GM12892 (cell line): Measurements from ENCODE around the gene GGT1. TPM values are rescaled to one million over a fixed set of nuclear protein-coding genes. Genes with fewer than 3 reads are reported as not detected.
A peak's percentile ranks its signal among the peaks of the same experiment; 100 is the strongest.
"Not testable (repeated sequence)": the region's sequence is repeated elsewhere in the genome, so short reads cannot be mapped to it uniquely, and the experiment has no call there.

Experiments
- DNase-seq: peaks from one replicate; pipeline ENCODE4 v3.0.0; 2011; ENCODE audit not compliant: insufficient read length
- FAIRE-seq: peaks from 2 replicates; lab custom pipeline; 2011; peaks lifted over from hg19 to GRCh38; lab: Jason Lieb, UNC
- POLR2A ChIP-seq: IDR thresholded peaks from 2 replicates; pipeline ENCODE4 v1.6.1; 2011; ENCODE audit warnings: low read depth, low read length, control low read depth
- POLR2AphosphoS5 ChIP-seq: IDR thresholded peaks from 2 replicates; pipeline ENCODE4 v1.6.1; 2011; ENCODE audit warnings: low read depth, low read length, control low read depth
- TAF1 ChIP-seq: IDR thresholded peaks from 2 replicates; pipeline ENCODE4 v1.6.1; 2011; ENCODE audit warnings: low read depth, mild to moderate bottlenecking, control low read depth, low read length, borderline replicate concordance
- polyA plus RNA-seq: library from polyadenylated mRNA; unstranded; fragments of >200 nt; gene quantifications from one replicate; pipeline ENCODE4 v1.2.1, GENCODE V29; 2012; ENCODE audit warnings: missing spikeins, inconsistent platforms; ENCODE audit not compliant: missing spikeins

GGT1 gene
- 19.1 TPM for polyA plus RNA-seq

DNA sequence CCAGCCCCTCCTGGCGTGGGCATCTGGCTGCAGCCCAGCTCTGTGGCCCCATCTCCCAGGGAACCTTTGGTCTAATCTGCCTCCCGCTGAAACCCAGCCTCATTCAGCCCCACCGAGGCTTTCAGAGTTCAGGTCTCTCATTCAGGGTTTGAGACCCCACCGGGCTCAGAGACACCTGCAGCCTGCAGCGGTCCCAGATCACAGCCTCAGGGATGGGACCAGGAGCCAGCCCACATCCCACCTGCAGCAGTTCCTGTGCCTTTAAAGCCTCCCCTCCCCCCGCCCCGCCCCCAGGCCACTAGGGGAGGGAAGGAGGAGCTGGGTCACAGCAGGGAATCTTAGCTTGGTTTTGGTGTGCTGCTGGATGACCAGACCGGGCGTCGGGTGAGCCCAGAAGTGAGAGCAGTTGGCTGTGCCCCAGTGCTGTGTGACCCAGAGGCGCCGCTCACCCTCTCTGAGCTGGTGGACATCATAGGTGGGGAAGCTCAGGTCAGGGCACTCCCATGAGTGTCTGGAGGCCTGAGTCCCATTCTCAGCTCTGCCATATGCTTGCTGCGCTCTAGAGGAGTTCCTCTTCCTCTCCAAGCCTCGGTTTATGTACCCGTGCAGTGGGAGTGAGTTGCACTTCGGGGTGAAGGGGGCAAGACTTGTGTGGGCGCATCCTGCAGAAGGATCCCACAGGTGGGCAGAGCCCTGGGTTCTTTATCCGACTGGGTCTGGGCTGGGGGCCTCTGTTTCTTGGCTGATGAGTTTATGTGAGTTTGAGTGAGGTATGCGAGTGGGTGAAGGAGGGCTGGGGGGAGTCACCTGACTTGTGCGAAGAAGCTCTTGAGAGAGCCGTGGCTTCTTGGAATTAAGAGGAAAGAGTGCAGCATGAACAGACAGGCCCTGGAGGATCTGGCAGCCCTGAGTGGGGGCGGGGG, at the start of gene GGT1:
Gene GGT1, plus strand, starts transcription at position 347 of the 923 bp plus-strand sequence. CDS start 7,889 bp downstream, outside the sequence.
- FAIRE-seq, DNase-seq: not testable (repeated sequence)

DNA sequence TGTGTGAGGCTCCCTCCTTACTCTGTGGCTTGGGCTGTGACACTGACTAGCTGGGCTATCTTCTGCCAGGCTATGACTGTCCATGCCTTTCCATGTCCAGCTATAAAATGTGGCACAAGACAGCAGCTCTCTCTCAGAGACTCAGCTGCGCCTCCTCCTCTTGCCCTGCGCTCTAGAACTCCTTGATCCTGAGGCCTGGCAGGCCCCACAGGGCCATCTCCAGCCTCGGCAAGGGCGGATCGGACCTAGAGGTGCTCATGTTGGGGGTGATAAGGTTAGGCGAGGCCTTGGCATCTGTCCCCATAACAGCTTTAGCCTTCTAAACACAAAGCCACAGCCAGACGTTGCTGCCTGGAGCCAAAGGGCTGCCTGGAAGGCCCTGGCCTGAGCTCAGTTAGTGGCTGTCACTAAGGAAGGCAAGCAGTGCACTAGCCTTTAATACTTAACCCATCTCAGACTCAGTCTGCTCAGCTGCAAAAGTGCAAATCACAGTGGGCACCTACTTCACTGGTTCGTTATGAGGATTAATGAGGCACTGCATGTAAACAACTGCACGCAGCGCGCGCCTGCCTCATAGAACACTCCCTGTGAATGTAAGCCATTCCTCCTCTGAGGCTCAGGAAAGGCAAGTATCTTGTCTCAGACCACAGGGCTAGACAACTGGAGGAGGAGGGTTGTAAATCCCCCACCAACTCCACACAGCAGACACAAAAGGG, 49.2 kb upstream of the GGT1 start:
- TF ChIP-seq TAF1 = no peak
- TF ChIP-seq POLR2A = no peak
- TF ChIP-seq POLR2AphosphoS5 = no peak
- FAIRE-seq = peak; percentile 86

DNA sequence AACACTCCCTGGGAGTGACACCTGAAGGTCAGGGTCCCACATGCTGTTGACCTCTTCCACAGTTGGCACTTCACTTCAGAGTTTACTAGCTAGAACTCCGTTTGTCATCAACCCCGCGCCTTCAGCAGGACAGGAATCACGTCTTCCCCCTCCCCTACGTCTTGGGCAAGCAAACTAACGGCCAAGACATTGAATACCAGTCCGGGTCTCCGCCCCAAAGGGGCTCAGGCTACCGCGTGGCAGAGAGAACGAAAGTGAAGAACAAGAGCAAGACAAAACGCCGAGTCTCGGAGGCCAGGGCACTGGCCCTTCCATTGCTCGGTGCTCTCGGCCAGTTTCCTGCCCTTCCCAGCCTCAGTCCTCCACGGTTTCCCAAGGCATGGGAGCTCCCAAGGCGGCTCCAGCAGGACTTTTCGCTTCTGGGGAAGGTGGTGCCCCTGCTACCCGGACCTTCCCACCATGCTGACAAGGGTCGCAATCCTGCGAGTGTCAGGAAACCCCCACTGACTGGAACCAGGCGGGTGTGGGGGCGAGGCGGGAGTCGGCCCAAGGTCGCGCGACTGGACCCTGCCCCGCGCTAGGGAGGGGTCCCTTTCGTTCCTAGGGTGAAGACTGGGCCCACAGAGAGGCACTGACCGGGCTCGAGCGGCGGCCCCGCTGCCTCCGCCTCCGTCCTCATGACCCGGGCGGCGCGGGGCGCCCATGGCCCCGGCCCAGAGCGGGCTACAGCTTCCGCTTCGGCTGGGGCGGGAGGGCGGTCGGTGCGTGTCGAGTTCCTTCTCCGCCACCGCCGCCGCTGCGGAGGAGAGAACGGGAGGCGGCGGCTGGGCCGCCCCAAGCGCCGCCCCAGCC, 48.5 kb upstream of the GGT1 start, which contains the start of gene GUCD1:
Gene GUCD1, minus strand, starts transcription at position 826 of the 852 bp plus-strand sequence. Its CDS starts 147 bp downstream, at position 679.
- TF ChIP-seq TAF1 (no peak), POLR2AphosphoS5 (peak; percentile 37; the same call in 1 of the 2 replicates), POLR2A (peak; percentile 61; the same call in 1 of the 2 replicates)
- DNase-seq (no peak), FAIRE-seq (peak; percentile 81)

More for the DNA sequence above, 49.2 kb upstream of the GGT1 start:
- DNase-seq = no peak

DNA sequence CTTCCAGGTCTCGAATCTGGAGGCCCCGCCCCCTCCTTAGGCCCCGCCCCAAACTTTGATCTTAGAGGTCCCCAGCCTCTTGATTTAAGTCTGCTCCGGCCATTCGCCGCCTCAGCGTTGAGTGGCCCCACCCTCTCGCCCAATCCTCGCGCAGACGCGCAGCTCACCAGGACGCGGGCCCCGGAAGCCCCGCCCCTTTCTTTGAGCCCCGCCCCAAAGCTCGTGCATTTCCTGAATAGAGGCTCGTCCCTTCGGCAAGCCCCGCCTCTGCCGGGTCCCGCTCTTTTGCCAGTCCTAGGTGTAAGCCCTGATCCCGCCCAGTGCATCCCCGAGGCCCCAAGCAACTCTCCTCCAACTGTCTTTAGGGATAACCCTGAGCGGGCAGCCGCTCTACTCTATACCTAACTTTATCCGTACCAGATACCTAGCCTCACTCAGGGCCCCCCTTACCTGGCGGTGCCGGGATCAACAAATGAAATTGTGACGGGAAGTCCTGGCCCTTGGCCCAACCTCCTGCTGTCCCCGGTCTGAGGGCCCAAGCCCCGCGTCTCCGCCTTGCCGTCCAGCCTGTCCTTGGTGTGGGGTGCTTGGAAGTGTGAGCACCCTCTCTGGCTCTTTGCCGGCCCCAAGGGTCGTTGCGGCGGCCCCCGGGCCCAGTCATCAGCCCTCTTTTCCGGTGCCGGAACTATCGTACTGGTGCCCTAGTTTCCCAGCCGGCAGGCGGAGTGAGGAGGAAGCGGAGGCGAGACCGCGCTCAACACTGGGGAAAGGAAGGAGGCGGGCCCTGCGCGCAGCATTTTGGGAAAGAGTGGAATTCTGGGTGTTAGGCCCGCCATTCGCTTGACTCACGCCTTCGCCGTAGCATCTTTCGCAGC, 47.6 kb upstream of the GGT1 start, which contains the start of gene SNRPD3:
Gene SNRPD3, plus strand, starts transcription at position 835 of the 875 bp plus-strand sequence. CDS start 1,676 bp downstream, outside the sequence.
- DNase-seq (peak; percentile 94), FAIRE-seq (peak; percentile 95)
- TF ChIP-seq POLR2A (peak; percentile 82), TAF1 (peak; percentile 94), POLR2AphosphoS5 (peak; percentile 67)

DNA sequence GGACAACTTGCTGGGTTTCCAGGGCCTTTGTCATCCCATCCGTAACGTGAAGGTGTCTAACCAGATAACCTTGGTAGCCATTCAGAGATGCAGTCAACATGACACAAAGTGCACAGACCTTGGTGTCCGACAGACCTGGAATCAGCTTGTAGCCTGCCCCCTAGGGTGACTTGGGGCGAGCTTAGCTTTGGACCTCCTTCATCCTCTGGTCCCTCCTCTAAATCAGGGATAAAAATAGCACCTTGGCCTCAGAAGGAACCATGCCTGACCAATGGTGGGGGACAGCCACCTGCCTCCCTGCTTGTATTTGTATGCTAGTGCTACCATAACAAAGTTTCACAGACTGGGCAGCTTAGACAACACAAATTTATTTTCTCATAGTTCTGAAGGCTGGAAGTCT, 43.5 kb upstream of the GGT1 start:
- no peak for DNase-seq
- no peak for TF ChIP-seq TAF1
- no peak for TF ChIP-seq POLR2A
- no peak for TF ChIP-seq POLR2AphosphoS5
- peak; percentile 17 for FAIRE-seq

DNA sequence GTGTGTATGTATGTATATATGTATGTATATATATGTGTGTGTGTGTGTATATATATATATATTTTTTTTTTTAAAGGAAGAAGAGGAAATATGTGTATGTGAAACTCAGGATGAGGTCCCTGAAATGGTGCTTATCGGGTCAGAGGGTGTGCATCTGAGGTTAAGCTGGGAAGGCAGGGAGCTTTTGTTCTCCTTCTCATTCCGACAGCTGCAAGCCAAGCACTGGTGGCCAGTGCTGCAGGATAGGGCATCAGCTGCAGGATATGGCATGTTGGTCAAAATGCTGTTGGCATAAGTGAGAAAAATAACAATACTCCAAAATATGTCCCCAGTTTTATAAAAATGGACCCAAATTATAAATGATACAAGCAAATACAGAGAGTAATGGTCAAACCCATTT, 39.7 kb upstream of the GGT1 start:
- no peak for FAIRE-seq
- TF ChIP-seq POLR2AphosphoS5 (no peak), TAF1 (no peak), POLR2A (no peak)
- no peak for DNase-seq

DNA sequence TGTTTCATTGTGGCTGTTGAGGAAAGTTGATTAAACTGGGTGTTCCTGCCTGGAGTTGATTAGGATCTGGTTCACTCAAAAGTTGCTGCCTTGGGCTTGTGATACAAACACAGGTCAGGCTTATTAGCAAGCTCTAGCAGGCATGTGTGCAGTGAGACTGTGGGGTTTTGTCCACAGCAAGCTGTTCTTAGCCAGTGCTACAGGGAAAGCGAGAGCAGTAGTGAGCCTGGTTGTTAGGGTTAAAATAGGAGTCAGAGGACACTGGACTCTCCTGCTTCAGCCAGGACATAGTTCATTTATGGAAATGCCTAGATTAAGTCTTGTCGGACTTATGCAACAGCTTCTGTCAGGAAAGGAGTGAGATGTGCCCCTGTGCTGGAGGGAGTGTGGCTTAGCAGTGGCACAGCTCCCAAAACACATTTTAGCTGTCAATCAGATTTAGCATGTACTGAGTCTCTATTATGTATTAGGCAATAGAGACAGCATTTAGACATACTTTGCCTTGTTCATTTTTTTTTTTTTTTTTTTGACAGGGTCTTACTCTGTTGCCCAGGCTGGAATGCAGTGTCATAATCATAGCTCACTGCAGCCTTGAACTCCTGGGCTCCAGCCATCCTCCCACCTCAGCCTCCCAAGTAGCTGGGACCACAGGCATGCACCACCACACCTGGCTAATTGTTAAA, 38.5 kb upstream of the GGT1 start:
- FAIRE-seq = no peak
- TF ChIP-seq POLR2AphosphoS5 = no peak
- TF ChIP-seq POLR2A = no peak
- no peak for TF ChIP-seq TAF1
- no peak for DNase-seq

DNA sequence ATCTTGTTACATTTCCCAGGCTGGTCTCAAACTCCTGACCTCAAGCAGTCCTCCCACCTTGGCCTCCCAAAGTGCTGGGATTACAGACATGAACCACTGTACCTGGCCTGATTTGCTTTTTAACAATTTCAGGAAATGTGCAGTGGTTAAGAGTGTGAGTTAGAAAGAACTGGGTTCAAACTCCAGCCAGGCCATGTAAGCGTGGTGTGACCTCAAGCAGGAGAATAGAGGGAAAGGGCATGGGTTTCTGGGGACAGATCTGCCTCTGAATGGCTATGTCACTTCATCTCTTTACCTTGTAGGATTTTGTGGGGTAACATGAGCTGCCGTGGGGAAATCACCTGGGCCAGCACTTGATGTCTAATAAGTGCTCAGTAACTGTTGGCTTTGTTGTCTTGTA, 37.9 kb upstream of the GGT1 start:
- FAIRE-seq (no peak), DNase-seq (no peak)
- TF ChIP-seq TAF1 = no peak
- no peak for TF ChIP-seq POLR2AphosphoS5
- TF ChIP-seq POLR2A = no peak

DNA sequence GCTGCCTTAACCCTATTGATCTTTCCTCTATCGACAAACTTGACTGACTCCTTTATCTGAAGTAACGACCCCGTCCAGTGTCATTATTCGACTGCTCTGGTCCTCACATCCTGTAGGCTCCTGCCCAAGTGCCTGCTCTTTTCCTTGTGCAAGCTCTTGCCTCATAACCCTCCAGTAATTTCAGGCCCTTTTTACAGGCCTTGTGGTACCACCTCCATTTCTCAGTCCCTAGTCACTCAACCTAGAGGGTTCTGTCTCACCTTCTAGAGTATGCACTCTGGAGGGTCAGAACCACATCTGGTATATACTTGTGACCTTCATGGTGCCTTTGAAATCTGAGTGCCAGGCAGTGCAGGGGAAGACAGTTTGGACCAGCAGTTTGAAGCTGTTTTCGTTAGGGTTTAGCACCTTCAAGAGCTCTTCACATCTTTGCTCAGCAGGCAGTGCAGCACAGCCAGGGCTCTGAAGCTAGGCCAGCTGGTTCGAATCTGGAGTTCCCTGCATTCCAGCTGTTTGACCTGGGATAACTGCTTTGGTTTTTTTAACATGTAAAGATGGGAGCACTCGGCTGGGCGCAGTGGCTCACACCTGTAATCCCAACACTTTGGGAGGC, 36.0 kb upstream of the GGT1 start:
- DNase-seq = no peak
- FAIRE-seq = no peak
- no peak for TF ChIP-seq POLR2A
- no peak for TF ChIP-seq POLR2AphosphoS5
- TF ChIP-seq TAF1 = no peak
